ENCODE measurements around the gene IFNG. TPM values are rescaled to one million over a fixed set of nuclear protein-coding genes. Genes with fewer than 3 reads are reported as not detected.

Gene IFNG
- total and polyA plus RNA-seq, 2 donors from 2014 or later: not detected

GRCh38 chr12:68190301-68190700, 30.8 kb upstream of the IFNG start:
- no peaks in the 10 kb centered on the region for H3K36me3 ChIP-seq (ENCODE audit: control insufficient read depth in 2 of 3, insufficient read depth in 3 of 3, low read length in 3 of 3)
- H3K9me3 ChIP-seq (ENCODE audit: control insufficient read depth in 2 of 3, insufficient read depth in 1 of 3, low read length in 3 of 3): no peaks in the 10 kb centered on the region
- no peak overlapping the region for H3K27ac ChIP-seq (ENCODE audit: low read depth in 2 of 2, low read length in 2 of 2)
- no peaks in the 10 kb centered on the region for H3K4me1 ChIP-seq (ENCODE audit: control insufficient read depth in 2 of 3, insufficient read depth in 2 of 3, low read depth in 1 of 3, low read length in 3 of 3)
- intact Hi-C loops (cut with DNase I): no loop called here
- no peak for TF ChIP-seq CTCF (IDR thresholded peaks at IDR 0.05; ENCODE audit: borderline replicate concordance, extremely low read depth, insufficient read depth)
- H3K4me3 ChIP-seq (ENCODE audit: low read length in 3 of 3): no peak overlapping the region
- DNase-seq (no peak), FAIRE-seq (no peak)
- no peak overlapping the region for H3K9ac ChIP-seq (ENCODE audit: low read length in 3 of 3)
- no peaks in the 10 kb centered on the region for H3K27me3 ChIP-seq (ENCODE audit: control insufficient read depth, insufficient read depth, low read length)

- Histone ChIP-seq H3K36me3 (ENCODE audit: control insufficient read depth in 2 of 3, insufficient read depth in 3 of 3, low read length in 3 of 3) (no peaks in the 10 kb centered on the region), H3K27ac (ENCODE audit: low read depth in 2 of 2, low read length in 2 of 2) (no peak overlapping the region), H3K9ac (ENCODE audit: low read length in 3 of 3) (no peak overlapping the region), H3K27me3 (ENCODE audit: control insufficient read depth, insufficient read depth, low read length) (no peaks in the 10 kb centered on the region), H3K4me1 (ENCODE audit: control insufficient read depth in 2 of 3, insufficient read depth in 2 of 3, low read depth in 1 of 3, low read length in 3 of 3) (no peaks in the 10 kb centered on the region), H3K9me3 (ENCODE audit: control insufficient read depth in 2 of 3, insufficient read depth in 1 of 3, low read length in 3 of 3) (no peaks in the 10 kb centered on the region), H3K4me3 (ENCODE audit: low read length in 3 of 3) (no peak overlapping the region)
- TF ChIP-seq CTCF (IDR thresholded peaks at IDR 0.05; ENCODE audit: borderline replicate concordance, extremely low read depth, insufficient read depth): no peak
- FAIRE-seq (no peak), DNase-seq (no peak)
- intact Hi-C loops (cut with DNase I): no loop called here
These were observed 30.3 kb upstream of the IFNG start for GRCh38 chr12:68189821-68190242.

GRCh38 chr12:68185598-68185997, 26.1 kb upstream of the IFNG start:
- FAIRE-seq: no peak
- no peaks in the 10 kb centered on the region for H3K9me3 ChIP-seq (ENCODE audit: control insufficient read depth in 2 of 3, insufficient read depth in 1 of 3, low read length in 3 of 3)
- TF ChIP-seq CTCF (IDR thresholded peaks at IDR 0.05; ENCODE audit: borderline replicate concordance, extremely low read depth, insufficient read depth): no peak

More at GRCh38 chr12:68185598-68185997, 26.1 kb upstream of the IFNG start:
- no peak for DNase-seq
- no peak overlapping the region for H3K4me3 ChIP-seq (ENCODE audit: low read length in 3 of 3)
- intact Hi-C loops (cut with DNase I): no loop called here
- no peaks in the 10 kb centered on the region for H3K4me1 ChIP-seq (ENCODE audit: control insufficient read depth in 2 of 3, insufficient read depth in 2 of 3, low read depth in 1 of 3, low read length in 3 of 3)
- H3K27me3 ChIP-seq (ENCODE audit: control insufficient read depth, insufficient read depth, low read length): no peaks in the 10 kb centered on the region
- H3K27ac ChIP-seq (ENCODE audit: low read depth in 2 of 2, low read length in 2 of 2): no peak overlapping the region
- H3K9ac ChIP-seq (ENCODE audit: low read length in 3 of 3): no peak overlapping the region
- no peaks in the 10 kb centered on the region for H3K36me3 ChIP-seq (ENCODE audit: control insufficient read depth in 2 of 3, insufficient read depth in 3 of 3, low read length in 3 of 3)
